IPS DF 19.7 (cell line): Measurements from ENCODE around the gene EMC7.
"Not testable (repeated sequence)": the region's sequence is repeated elsewhere in the genome, so short reads cannot be mapped to it uniquely, and the experiment has no call there.

Experiments used
- DNase-seq: peaks from one replicate; pipeline ENCODE4 v3.0.0-alpha.2; 2013; ENCODE audit warnings: low read depth, low spot score

EMC7 gene

GRCh38 chr15:34101366-34102174 is at the start of gene EMC7, which contains the start of gene PGBD4:
TSS of gene EMC7 (minus strand) at chr15:34101862. CDS start at chr15:34101839, 23 bp downstream.
TSS of gene PGBD4 (plus strand) at chr15:34102083. CDS start at chr15:34102532, 449 bp downstream.
- peak; percentile 97 for DNase-seq

GRCh38 chr15:34147371-34148140 is 45.9 kb upstream of the EMC7 start:
- no peak for DNase-seq

GRCh38 chr15:34133511-34133910 is 31.8 kb upstream of the EMC7 start:
- no peak for DNase-seq

GRCh38 chr15:34132881-34133280 is 31.2 kb upstream of the EMC7 start:
- DNase-seq, result no peak

- DNase-seq, result no peak
Observed at GRCh38 chr15:34128898-34129297, 27.2 kb upstream of the EMC7 start.

GRCh38 chr15:34126522-34126921 is 24.9 kb upstream of the EMC7 start:
- no peak for DNase-seq

- no peak for DNase-seq
Observed at GRCh38 chr15:34125945-34126344, 24.3 kb upstream of the EMC7 start.

- no peak for DNase-seq
Observed at GRCh38 chr15:34124651-34125050, 23.0 kb upstream of the EMC7 start.

GRCh38 chr15:34122771-34123183 is 21.1 kb upstream of the EMC7 start:
- no peak for DNase-seq

- DNase-seq, result not testable (repeated sequence)
Observed at GRCh38 chr15:34121786-34122185, 20.1 kb upstream of the EMC7 start.

- DNase-seq, result not testable (repeated sequence)
Observed at GRCh38 chr15:34120420-34120819, 18.8 kb upstream of the EMC7 start.

GRCh38 chr15:34119291-34119690 is 17.6 kb upstream of the EMC7 start:
- no peak for DNase-seq

GRCh38 chr15:34116620-34117019 is 15.0 kb upstream of the EMC7 start:
- no peak for DNase-seq

- DNase-seq, result no peak
Observed at GRCh38 chr15:34114739-34115138, 13.1 kb upstream of the EMC7 start.

GRCh38 chr15:34114215-34114614 is 12.6 kb upstream of the EMC7 start:
- no peak for DNase-seq

GRCh38 chr15:34111488-34111887 is 9.8 kb upstream of the EMC7 start:
- DNase-seq, result no peak

GRCh38 chr15:34109797-34110663 is 8.4 kb upstream of the EMC7 start:
- no peak for DNase-seq

- no peak for DNase-seq
Observed at GRCh38 chr15:34107315-34107714, 5.7 kb upstream of the EMC7 start.

GRCh38 chr15:34106423-34106822 is 4.8 kb upstream of the EMC7 start:
- no peak for DNase-seq

GRCh38 chr15:34102175-34102925 is 688 bp upstream of the EMC7 start:
- no peak for DNase-seq

- no peak for DNase-seq
Observed at GRCh38 chr15:34099914-34100313, 1.7 kb downstream of the EMC7 start.
